ENCODE data around the gene NUAK2. TPM values are rescaled to one million over a fixed set of nuclear protein-coding genes. Genes with fewer than 3 reads are reported as not detected.

Gene NUAK2
- total and polyA plus RNA-seq, 8 donors, result 0.58 to 16.5 (median 2.1) TPM

DNA sequence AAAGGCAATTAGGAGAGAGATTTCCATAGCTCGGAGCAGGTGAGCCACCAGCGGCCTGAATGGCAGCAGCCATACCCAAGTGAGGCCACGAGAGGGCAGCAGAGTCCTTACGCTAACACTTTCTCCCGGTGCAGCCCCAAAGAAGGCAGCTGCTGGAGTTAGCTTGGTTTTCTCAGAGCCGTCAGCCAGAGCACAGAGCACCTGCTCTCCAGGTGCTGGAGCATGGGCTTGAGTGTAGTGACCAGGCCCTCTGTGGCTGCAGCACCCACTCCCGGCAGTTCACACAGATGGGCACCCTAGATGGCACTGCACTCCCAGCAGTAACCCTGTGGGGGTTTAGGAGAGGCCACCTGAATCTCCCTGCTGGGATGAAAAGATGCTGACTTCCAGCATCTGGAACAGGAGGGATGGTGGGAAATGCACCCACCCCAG, 48.0 kb downstream of the NUAK2 start:
- Histone ChIP-seq H3K27me3 (no peaks in the 10 kb centered on the region), H3K36me3 (peaks cover 0 to 26% (median 11%) of the 10 kb centered on the region in 4 donors), H3K27ac (no peak overlapping the region), H3K4me3 (no peak overlapping the region), H3K4me1 (peaks cover 12 to 49% (median 35%) of the 10 kb centered on the region in 4 donors), H3K9me3 (no peaks in the 10 kb centered on the region)
- peak; percentile 94 for DNase-seq
- TF ChIP-seq, protein P1, sequence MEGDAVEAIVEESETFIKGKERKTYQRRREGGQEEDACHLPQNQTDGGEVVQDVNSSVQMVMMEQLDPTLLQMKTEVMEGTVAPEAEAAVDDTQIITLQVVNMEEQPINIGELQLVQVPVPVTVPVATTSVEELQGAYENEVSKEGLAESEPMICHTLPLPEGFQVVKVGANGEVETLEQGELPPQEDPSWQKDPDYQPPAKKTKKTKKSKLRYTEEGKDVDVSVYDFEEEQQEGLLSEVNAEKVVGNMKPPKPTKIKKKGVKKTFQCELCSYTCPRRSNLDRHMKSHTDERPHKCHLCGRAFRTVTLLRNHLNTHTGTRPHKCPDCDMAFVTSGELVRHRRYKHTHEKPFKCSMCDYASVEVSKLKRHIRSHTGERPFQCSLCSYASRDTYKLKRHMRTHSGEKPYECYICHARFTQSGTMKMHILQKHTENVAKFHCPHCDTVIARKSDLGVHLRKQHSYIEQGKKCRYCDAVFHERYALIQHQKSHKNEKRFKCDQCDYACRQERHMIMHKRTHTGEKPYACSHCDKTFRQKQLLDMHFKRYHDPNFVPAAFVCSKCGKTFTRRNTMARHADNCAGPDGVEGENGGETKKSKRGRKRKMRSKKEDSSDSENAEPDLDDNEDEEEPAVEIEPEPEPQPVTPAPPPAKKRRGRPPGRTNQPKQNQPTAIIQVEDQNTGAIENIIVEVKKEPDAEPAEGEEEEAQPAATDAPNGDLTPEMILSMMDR (IDR thresholded peaks at IDR 0.05), result peak in 6 of 7 experiments; percentile 71 to 99 (median 98)
- no peak for TF ChIP-seq EP300 (IDR thresholded peaks at IDR 0.05)
- no peak for TF ChIP-seq POLR2A (IDR thresholded peaks at IDR 0.05)
- TF ChIP-seq POLR2AphosphoS5 (IDR thresholded peaks at IDR 0.05), result peak in 1 of 3 donors; percentile 72
- intact Hi-C loops (cut with DNase I; ENCODE audit: low total_unique reads), result no loop called here
- WGBS, 5 donors, result 4 to 7% (median 5%) methylated on average over 2 to 7 of the region's 7 CpGs

DNA sequence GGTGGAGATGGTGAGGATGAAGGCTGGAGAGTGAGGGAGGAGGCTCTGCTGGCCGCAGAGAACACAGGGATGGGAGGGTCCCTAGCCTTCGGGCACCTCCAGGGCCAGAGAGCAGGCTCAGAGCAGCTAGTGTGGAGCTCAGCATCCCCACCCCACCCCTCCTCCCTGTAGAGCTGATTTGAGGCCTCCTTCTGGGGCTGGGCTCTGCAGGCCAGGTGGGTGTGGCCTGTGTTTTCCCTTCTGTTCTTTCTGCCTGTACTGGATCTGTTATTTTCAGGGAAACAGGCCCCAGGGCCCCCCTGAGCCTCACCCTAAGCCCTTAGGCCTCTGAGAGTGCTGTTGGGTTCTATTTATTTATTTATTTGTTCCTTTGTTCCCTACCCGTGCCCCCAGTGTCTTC, 49.0 kb downstream of the NUAK2 start:
- intact Hi-C loops (cut with DNase I; ENCODE audit: low total_unique reads), result no loop called here
- Histone ChIP-seq H3K4me1 (peaks cover 12 to 49% (median 36%) of the 10 kb centered on the region in 4 donors), H3K9me3 (no peaks in the 10 kb centered on the region), H3K27me3 (no peaks in the 10 kb centered on the region), H3K4me3 (no peak overlapping the region), H3K27ac (no peak overlapping the region), H3K36me3 (peaks cover 0 to 26% (median 11%) of the 10 kb centered on the region in 4 donors)
- TF ChIP-seq POLR2A (IDR thresholded peaks at IDR 0.05), result no peak
- 63 to 70% (median 65%) methylated on average over 3 of the region's 3 CpGs for WGBS, 5 donors
- no peak for DNase-seq

DNA sequence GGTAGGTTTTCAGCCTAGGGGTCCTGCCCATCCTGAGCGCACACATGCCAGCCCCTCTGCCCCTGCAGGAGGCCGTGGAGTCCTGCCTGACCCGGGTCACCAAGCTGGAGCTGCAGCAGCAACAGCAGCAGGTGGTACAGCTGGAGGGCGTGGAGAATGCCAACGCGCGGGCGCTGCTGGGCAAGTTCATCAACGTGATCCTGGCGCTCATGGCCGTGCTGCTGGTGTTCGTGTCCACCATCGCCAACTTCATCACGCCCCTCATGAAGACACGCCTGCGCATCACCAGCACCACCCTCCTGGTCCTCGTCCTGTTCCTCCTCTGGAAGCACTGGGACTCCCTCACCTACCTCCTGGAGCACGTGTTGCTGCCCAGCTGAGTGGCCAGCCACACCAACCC, 49.8 kb downstream of the NUAK2 start:
- DNase-seq, result no peak
- 82 to 90% (median 88%) methylated on average over 18 of the region's 18 CpGs for WGBS, 5 donors
- H3K4me3 ChIP-seq, result no peak overlapping the region
- peaks cover 0 to 26% (median 11%) of the 10 kb centered on the region in 4 donors for H3K36me3 ChIP-seq
- no peaks in the 10 kb centered on the region for H3K9me3 ChIP-seq
- H3K4me1 ChIP-seq, result peaks cover 12 to 54% (median 39%) of the 10 kb centered on the region in 4 donors
- H3K27me3 ChIP-seq, result no peaks in the 10 kb centered on the region
- no peak overlapping the region for H3K27ac ChIP-seq
- intact Hi-C loops (cut with DNase I; ENCODE audit: low total_unique reads), result no loop called here
- TF ChIP-seq EP300 (IDR thresholded peaks at IDR 0.05) (no peak), POLR2AphosphoS5 (IDR thresholded peaks at IDR 0.05) (no peak), POLR2A (IDR thresholded peaks at IDR 0.05) (no peak)
- TF ChIP-seq, protein P1 (IDR thresholded peaks at IDR 0.05), result no peak

DNA sequence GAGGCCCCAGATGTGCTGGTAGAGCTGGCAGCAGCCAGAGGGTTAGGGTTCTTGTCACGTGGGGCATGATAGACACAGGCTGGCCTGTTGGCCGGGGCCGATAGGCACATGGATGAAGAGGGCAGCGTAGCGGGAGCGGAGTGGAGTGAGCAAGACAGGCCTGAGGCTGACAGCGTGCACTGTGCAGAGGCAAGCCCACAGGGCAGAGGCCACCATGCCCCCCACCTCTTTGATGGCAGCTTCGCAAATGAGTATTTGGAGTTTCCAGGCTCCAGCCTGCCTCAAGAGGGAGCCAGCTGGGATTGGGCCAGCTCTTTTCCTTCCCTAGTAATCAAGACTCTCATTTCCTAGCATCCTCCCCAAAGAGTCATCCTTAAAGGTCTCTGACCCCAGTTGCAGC, 50.3 kb downstream of the NUAK2 start:
- no peaks in the 10 kb centered on the region for H3K9me3 ChIP-seq
- H3K4me1 ChIP-seq, result peaks cover 12 to 56% (median 39%) of the 10 kb centered on the region in 4 donors
- DNase-seq, result no peak
- WGBS, 5 donors, result 58 to 71% (median 67%) methylated on average over 8 of the region's 8 CpGs
- no peaks in the 10 kb centered on the region for H3K27me3 ChIP-seq
- H3K36me3 ChIP-seq, result peaks cover 0 to 26% (median 11%) of the 10 kb centered on the region in 4 donors
- H3K4me3 ChIP-seq, result no peak overlapping the region
- TF ChIP-seq EP300 (IDR thresholded peaks at IDR 0.05), result no peak
- TF ChIP-seq POLR2AphosphoS5 (IDR thresholded peaks at IDR 0.05), result no peak
- TF ChIP-seq, protein P1 (IDR thresholded peaks at IDR 0.05), result no peak
- no peak for TF ChIP-seq POLR2A (IDR thresholded peaks at IDR 0.05)
- intact Hi-C loops (cut with DNase I; ENCODE audit: low total_unique reads), result no loop called here
- H3K27ac ChIP-seq, result no peak overlapping the region

DNA sequence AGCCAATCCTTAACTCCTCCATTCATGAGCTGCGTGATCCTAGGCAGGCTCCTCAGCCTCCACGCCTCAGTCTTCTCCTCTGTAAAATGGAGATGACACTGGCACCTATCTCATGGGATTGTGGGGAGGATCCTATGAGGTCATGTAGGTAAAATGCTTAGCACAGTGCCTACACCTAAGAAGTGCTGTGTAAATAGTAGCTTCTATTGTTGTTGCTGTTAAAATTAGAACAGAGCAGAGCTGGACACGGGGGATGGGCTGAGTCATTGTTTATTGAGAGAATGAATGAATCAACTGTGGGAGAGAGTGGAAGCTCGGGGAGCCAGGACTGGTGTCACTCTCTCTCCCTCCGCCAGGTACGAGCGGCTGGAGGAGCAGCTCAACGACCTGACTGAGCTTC, 50.8 kb downstream of the NUAK2 start:
- Histone ChIP-seq H3K27ac (no peak overlapping the region), H3K9me3 (no peaks in the 10 kb centered on the region), H3K4me1 (peaks cover 12 to 56% (median 39%) of the 10 kb centered on the region in 4 donors), H3K36me3 (peaks cover 0 to 26% (median 11%) of the 10 kb centered on the region in 4 donors), H3K4me3 (no peak overlapping the region), H3K27me3 (no peaks in the 10 kb centered on the region)
- 44 to 71% (median 58%) methylated on average over 8 of the region's 8 CpGs for WGBS, 5 donors
- no peak for TF ChIP-seq EP300 (IDR thresholded peaks at IDR 0.05)
- TF ChIP-seq, protein P1 (IDR thresholded peaks at IDR 0.05), result no peak
- TF ChIP-seq POLR2A (IDR thresholded peaks at IDR 0.05), result no peak
- TF ChIP-seq POLR2AphosphoS5 (IDR thresholded peaks at IDR 0.05), result no peak
- no peak for DNase-seq
- intact Hi-C loops (cut with DNase I; ENCODE audit: low total_unique reads), result no loop called here

All from stomach (tissue), 9 donors.